HCT116 (cell line): Measurements from ENCODE around the gene KMT2C. TPM values are rescaled to one million over a fixed set of nuclear protein-coding genes. Genes with fewer than 3 reads are reported as not detected.

ENCODE experiments used
- ATAC-seq: fragments of 200-7000 bp; cut with Tn5 transposase; 2 replicates; pipeline ENCODE4 v1.9.1; 2020; ENCODE audit warnings: mild to moderate bottlenecking, moderate library complexity
- BruUV-seq: library from RNA; stranded (reverse); fragments of 400-500 nt; replicated peaks from 2 replicates; lab custom pipeline; 2021; lab: Mats Ljungman, UMichigan
- CTCF ChIA-PET: fragments of 300-600 bp; sonication (Branson Sonifier 250); formaldehyde crosslinking; loops from one replicate; lab custom pipeline; 2021; ENCODE audit warnings: antibody characterized with exemption; lab: Charles Lee
- POLR2A ChIA-PET: fragments of 300-600, 350-600 bp; sonication (Branson Sonifier 250); formaldehyde crosslinking; loops from one replicate; lab custom pipeline; 2021; ENCODE audit warnings: antibody characterized with exemption; lab: Charles Lee
- RAD21 ChIA-PET, 2 experiments: fragments of 300-600 bp; sonication (Branson Sonifier 250); formaldehyde crosslinking; loops; one replicate each; lab custom pipeline; 2023; ENCODE audit warnings: low total read pairs in 2 of 2; ENCODE audit not compliant: uncharacterized antibody in 2 of 2, unreplicated experiment in 2 of 2, low non-redundant PET in 1 of 2; lab: Charles Lee
- DNase-seq: peaks from one replicate; pipeline ENCODE4 v3.0.0-alpha.2; 2010; ENCODE audit warnings: low read depth, low spot score
- H2AFZ ChIP-seq: fragments of 200-600 bp; shearing (Covaris generic), sonication (generic); 2 replicates; pipeline ENCODE4 v1.6.1; 2017; ENCODE audit warnings: low read depth, mixed run types, mixed read lengths, antibody characterized with exemption, low read length; ENCODE audit not compliant: poor library complexity, severe bottlenecking
- H3K27ac ChIP-seq: 2 replicates; pipeline ENCODE4 v1.5.1; 2012; ENCODE audit warnings: low read depth, low read length
- H3K27me3 ChIP-seq: fragments of 200-600 bp; sonication (generic); 2 replicates; pipeline ENCODE4 v1.6.1; 2016; ENCODE audit warnings: mixed run types, low read length, mixed read lengths; ENCODE audit not compliant: insufficient read depth
- H3K36me3 ChIP-seq, 2 experiments: fragments of 200-500 bp in 1 of 2; fragments of 200-600 bp in 1 of 2; sonication (Bioruptor generic) in 1 of 2; sonication (generic) in 1 of 2; 2 replicates each; pipeline versions ENCODE4 v1.5.1 to v1.6.1; 2014 to 2016; ENCODE audit warnings: low read length in 2 of 2, inconsistent platforms in 1 of 2, mixed read lengths in 1 of 2, mixed run types in 1 of 2; ENCODE audit not compliant: insufficient read depth in 2 of 2, control insufficient read depth in 1 of 2
- H3K4me1 ChIP-seq, 2 experiments: fragments of 200-600 bp in 1 of 2; sonication (generic) in 1 of 2; 2 replicates each; pipeline versions ENCODE4 v1.5.1 to v1.6.1; 2012 to 2017; ENCODE audit warnings: low read length in 2 of 2, inconsistent platforms in 1 of 2, mild to moderate bottlenecking in 1 of 2, mixed read lengths in 1 of 2, mixed run types in 1 of 2, moderate library complexity in 1 of 2; ENCODE audit not compliant: insufficient read depth in 2 of 2, control insufficient read depth in 1 of 2
- H3K4me2 ChIP-seq: fragments of 200-600 bp; sonication (generic); 2 replicates; pipeline ENCODE4 v1.6.1; 2017; ENCODE audit warnings: mixed run types, low read length, mixed read lengths
- H3K4me3 ChIP-seq, 2 experiments: fragments of 200-600 bp in 1 of 2; sonication (generic) in 1 of 2; replicated peaks in 1 of 2; 2 replicates each; pipeline ENCODE4 v1.5.1; 2011 to 2016; ENCODE audit warnings: low read length in 2 of 2, control low read depth in 1 of 2, low read depth in 1 of 2, mild to moderate bottlenecking in 1 of 2, mixed read lengths in 1 of 2, mixed run types in 1 of 2
- H3K79me2 ChIP-seq: fragments of 200-600 bp; sonication (generic); 2 replicates; pipeline ENCODE4 v1.6.1; 2017; ENCODE audit warnings: mild to moderate bottlenecking, mixed run types, low read length, moderate library complexity, mixed read lengths; ENCODE audit not compliant: insufficient read depth
- H3K9ac ChIP-seq: fragments of 200-600 bp; sonication (generic); 2 replicates; pipeline ENCODE4 v1.6.1; 2016; ENCODE audit warnings: low read length, mixed read lengths
- H3K9me2 ChIP-seq: fragments of 200-600 bp; sonication (generic), shearing (Covaris generic); 2 replicates; pipeline ENCODE4 v1.6.1; 2017; ENCODE audit warnings: mixed run types, mild to moderate bottlenecking, moderate library complexity; ENCODE audit not compliant: insufficient read depth
- H3K9me3 ChIP-seq, 2 experiments: fragments of 200-500 bp in 1 of 2; fragments of 200-600 bp in 1 of 2; sonication (Bioruptor generic) in 1 of 2; sonication (generic) in 1 of 2; 2 replicates each; pipeline ENCODE4 v1.6.1; 2014 to 2017; ENCODE audit warnings: low read length in 2 of 2, mixed read lengths in 2 of 2, inconsistent platforms in 1 of 2, low read depth in 1 of 2, mild to moderate bottlenecking in 1 of 2, mixed run types in 1 of 2, moderate library complexity in 1 of 2; ENCODE audit not compliant: control insufficient read depth in 1 of 2, insufficient read depth in 1 of 2
- H4K20me1 ChIP-seq: fragments of 200-600 bp; sonication (generic), shearing (Covaris generic); 2 replicates; pipeline ENCODE4 v1.6.1; 2017; ENCODE audit warnings: mixed run types, mild to moderate bottlenecking, moderate library complexity; ENCODE audit not compliant: insufficient read depth
- ATF3 ChIP-seq: IDR thresholded peaks from 2 replicates; pipeline ENCODE4 v1.6.1; 2012
- CEBPB ChIP-seq: IDR thresholded peaks from 2 replicates; pipeline ENCODE4 v1.6.1; 2012; ENCODE audit warnings: low read depth
- EGR1 ChIP-seq: IDR thresholded peaks from 2 replicates; pipeline ENCODE4 v1.6.1; 2012; ENCODE audit warnings: low read depth
- EZH2 ChIP-seq: fragments of 200-600 bp; sonication (generic); IDR thresholded peaks from 2 replicates; pipeline ENCODE4 v1.6.1; 2017; ENCODE audit warnings: antibody characterized with exemption, mixed run types
- EZH2phosphoT487 ChIP-seq: fragments of 200-600 bp; IDR thresholded peaks from 2 replicates; pipeline ENCODE4 v1.6.1; 2018; ENCODE audit warnings: antibody characterized with exemption, borderline replicate concordance
- JUND ChIP-seq: IDR thresholded peaks from 2 replicates; pipeline ENCODE4 v1.6.1; 2012
- SP1 ChIP-seq: IDR thresholded peaks from 2 replicates; pipeline ENCODE4 v1.6.1; 2012; ENCODE audit warnings: low read depth
- TCF7L2 ChIP-seq: IDR thresholded peaks from 2 replicates; pipeline ENCODE4 v1.7.0; 2011; ENCODE audit warnings: borderline replicate concordance, inconsistent platforms; ENCODE audit not compliant: insufficient read depth, insufficient read length; ENCODE audit errors: extremely low read depth
- ZNF274 ChIP-seq: fragments of 200-500 bp; sonication (Bioruptor generic); IDR thresholded peaks from 2 replicates; pipeline ENCODE4 v1.6.1; 2014; ENCODE audit warnings: mild to moderate bottlenecking, low read depth, low read length, inconsistent platforms
- intact Hi-C: fragments of 100-400 bp; cut with micrococcal nuclease; formaldehyde crosslinking; loops from 2 replicates; pipeline ENCODE4 v1.10.0; 2022
- total RNA-seq: library from RNA; stranded (reverse); gene quantifications from one replicate; pipeline ENCODE4 v1.2.1, GENCODE V29; 2021; ENCODE audit not compliant: unreplicated experiment
- TF ChIP-seq, protein P1 (sequence below): IDR thresholded peaks from 2 replicates; pipeline ENCODE4 v1.6.1; 2012
- TF ChIP-seq, protein P2 (sequence below): IDR thresholded peaks from 2 replicates; pipeline ENCODE4 v1.6.1; 2012; ENCODE audit warnings: low read depth

KMT2C gene
- total RNA-seq, 1 experiment from 2014 or later = 22.9 TPM

DNA sequence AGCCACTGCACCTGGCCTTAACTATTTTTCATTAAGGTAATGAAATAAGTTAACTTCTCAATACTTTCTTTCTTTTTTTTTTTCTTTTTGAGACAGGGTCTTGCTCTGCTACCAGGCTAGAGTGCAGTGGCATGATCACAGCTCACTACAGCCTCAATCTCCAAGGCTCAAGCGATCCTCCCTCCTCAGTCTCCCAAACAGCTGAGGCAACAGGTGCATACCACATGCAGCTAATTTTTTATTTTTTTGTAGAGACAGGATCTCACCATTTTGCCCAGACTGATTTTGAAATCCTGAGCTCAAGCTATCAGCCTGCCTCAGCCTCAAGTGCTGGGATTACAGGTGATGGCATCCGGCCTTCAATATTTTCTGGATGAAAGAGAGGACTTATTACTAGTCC is 21.0 kb downstream of the KMT2C start:
- intact Hi-C loops = no loop called here
- Histone ChIP-seq H3K27ac (no peak overlapping the region), H3K4me1 (no peaks in the 10 kb centered on the region), H3K4me3 (no peak overlapping the region), H3K9me2 (no peaks in the 10 kb centered on the region), H3K4me2 (no peak overlapping the region), H3K27me3 (no peaks in the 10 kb centered on the region), H3K36me3 (no peaks in the 10 kb centered on the region)
- POLR2A ChIA-PET = no interaction called here
- no peak for DNase-seq
- BruUV-seq = no TSS peak
- CTCF ChIA-PET = no interaction called here
- TF ChIP-seq TCF7L2 (no peak), EGR1 (no peak), EZH2 (no peak), ZNF274 (no peak), ATF3 (no peak), EZH2phosphoT487 (no peak), CEBPB (no peak), SP1 (no peak), JUND (no peak)
- TF ChIP-seq, protein P1, sequence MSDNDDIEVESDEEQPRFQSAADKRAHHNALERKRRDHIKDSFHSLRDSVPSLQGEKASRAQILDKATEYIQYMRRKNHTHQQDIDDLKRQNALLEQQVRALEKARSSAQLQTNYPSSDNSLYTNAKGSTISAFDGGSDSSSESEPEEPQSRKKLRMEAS = no peak
- TF ChIP-seq, protein P2, sequence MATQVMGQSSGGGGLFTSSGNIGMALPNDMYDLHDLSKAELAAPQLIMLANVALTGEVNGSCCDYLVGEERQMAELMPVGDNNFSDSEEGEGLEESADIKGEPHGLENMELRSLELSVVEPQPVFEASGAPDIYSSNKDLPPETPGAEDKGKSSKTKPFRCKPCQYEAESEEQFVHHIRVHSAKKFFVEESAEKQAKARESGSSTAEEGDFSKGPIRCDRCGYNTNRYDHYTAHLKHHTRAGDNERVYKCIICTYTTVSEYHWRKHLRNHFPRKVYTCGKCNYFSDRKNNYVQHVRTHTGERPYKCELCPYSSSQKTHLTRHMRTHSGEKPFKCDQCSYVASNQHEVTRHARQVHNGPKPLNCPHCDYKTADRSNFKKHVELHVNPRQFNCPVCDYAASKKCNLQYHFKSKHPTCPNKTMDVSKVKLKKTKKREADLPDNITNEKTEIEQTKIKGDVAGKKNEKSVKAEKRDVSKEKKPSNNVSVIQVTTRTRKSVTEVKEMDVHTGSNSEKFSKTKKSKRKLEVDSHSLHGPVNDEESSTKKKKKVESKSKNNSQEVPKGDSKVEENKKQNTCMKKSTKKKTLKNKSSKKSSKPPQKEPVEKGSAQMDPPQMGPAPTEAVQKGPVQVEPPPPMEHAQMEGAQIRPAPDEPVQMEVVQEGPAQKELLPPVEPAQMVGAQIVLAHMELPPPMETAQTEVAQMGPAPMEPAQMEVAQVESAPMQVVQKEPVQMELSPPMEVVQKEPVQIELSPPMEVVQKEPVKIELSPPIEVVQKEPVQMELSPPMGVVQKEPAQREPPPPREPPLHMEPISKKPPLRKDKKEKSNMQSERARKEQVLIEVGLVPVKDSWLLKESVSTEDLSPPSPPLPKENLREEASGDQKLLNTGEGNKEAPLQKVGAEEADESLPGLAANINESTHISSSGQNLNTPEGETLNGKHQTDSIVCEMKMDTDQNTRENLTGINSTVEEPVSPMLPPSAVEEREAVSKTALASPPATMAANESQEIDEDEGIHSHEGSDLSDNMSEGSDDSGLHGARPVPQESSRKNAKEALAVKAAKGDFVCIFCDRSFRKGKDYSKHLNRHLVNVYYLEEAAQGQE = no peak
- TF ChIP-seq, all 23 proteins: peak for 0
- H3K9ac ChIP-seq = no peak overlapping the region
- no peaks in the 10 kb centered on the region for H4K20me1 ChIP-seq
- RAD21 ChIA-PET = no interaction called here
- no peak overlapping the region for H2AFZ ChIP-seq
- H3K9me3 ChIP-seq = no peaks in the 10 kb centered on the region
- H3K79me2 ChIP-seq = peaks cover 67% of the 10 kb centered on the region
- no peak for ATAC-seq
